HG02759 (cell line): ENCODE results near the gene BTAF1.

Experiments
- ATAC-seq: cut with Tn5 transposase; IDR thresholded peaks from one replicate; pipeline ENCODE4 v1.9.1; 2021; ENCODE audit warnings: mild to moderate bottlenecking, moderate library complexity; ENCODE audit not compliant: unreplicated experiment

The BTAF1 gene

GRCh38 chr10:91907914-91908336 is 15.6 kb upstream of the BTAF1 start:
- ATAC-seq: no peak

DNA sequence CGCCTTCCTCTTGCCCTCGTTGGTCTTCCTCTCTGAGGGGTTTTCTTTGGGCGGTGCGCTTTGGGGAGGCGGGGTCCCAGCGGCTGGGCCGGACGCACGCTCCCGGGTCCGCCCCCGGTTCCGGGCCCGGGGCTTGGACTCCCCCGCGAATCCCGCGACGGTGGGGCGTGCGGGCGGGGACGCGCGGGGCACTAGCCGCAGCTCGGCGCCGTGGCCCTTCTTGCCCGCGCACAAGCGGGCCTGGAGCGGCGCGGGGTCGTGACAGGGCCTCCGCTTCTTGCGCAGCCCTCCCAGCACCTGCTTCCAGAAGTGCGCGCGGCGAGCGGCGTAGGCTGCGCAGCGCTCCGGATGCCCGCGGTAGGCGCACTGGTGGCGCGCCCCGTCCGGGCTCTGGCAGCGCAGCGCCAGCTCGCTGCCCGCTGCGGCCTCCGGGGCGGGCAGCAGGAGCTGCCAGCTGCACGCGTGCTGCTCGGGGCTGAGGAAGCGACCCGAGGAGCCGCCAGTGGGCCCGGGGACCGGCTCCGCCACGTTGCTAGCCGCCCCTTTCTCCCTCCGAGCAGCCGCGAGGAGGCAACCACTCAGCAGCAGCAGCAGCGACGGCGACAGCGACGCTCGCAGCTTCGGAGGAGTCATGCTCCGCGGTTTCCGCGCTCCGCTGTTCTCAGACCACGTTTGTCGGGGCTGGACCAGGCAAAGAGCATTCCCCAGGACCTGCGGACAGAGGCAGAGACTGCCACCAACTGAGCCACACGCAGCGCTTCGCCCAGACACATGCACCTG is 15.0 kb upstream of the BTAF1 start:
- peak; percentile 90 for ATAC-seq

DNA sequence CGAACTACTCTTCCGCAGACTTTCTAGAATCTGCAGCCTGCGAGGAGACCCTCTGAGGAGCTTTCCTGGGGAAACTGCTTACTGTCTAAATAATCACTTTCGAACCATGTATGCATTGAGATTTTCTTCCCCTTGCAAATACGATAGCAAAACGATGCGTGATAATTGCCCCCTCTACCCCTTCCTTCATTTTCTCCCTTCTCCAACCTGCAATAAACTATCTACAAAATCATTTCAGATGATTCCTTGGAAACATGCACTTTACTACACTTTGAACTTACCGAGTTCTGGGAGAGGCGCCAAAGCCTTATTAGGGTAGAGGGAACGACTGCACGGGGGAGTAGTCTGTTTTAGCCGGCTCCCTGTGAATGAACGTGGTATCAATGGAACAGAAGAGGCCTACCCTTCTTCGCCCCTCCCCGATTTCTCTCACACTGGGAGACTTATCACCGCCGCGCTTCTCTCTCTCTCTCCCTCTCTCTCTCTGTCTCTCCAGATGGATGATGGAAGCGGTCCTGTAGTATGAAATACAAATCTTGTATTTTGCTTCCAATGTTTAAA is 14.4 kb upstream of the BTAF1 start, which contains the start of gene FGFBP3:
Gene FGFBP3 (minus strand): TSS at position 370 of the 561 bp plus-strand sequence. CDS start 517 bp downstream, outside the sequence.
- ATAC-seq: no peak

GRCh38 chr10:91910467-91910866 is 13.1 kb upstream of the BTAF1 start:
- no peak for ATAC-seq

DNA sequence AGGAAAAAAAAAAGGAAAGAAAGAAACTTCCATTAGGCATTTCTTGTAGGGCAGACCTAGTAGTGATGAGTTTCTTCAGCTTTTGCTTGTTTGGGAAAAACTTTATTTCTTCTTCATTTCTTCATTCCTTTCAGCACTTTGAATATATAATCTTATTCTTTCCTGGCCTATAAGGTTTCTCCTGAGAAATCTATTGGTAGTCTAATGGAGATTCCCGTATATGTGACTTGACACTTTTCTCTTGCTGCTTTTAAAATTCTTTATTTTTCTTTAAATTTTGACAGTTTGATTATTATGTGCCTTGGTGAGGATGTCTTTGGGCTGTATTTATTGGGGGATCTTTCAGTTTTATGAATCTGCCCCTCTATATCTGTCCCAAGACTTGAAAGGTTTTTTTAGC is 3.9 kb upstream of the BTAF1 start:
- ATAC-seq: no peak

- ATAC-seq: no peak
Measured at GRCh38 chr10:91924212-91925021, 847 bp downstream of the BTAF1 start.

DNA sequence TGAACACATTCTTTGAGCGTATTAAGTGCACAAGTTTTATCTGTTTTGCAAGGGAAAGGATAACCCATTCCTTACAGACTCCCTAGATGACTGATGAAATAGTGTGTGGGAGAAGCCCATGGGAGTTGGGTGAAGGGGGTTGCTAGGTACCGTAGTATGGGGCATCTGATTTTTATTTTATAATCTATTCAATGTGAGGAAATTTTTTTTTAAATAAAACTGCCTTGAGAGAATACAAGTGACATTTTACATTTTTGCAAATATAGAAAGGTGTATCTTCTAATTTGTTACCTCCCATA is 1.4 kb downstream of the BTAF1 start:
- no peak for ATAC-seq

DNA sequence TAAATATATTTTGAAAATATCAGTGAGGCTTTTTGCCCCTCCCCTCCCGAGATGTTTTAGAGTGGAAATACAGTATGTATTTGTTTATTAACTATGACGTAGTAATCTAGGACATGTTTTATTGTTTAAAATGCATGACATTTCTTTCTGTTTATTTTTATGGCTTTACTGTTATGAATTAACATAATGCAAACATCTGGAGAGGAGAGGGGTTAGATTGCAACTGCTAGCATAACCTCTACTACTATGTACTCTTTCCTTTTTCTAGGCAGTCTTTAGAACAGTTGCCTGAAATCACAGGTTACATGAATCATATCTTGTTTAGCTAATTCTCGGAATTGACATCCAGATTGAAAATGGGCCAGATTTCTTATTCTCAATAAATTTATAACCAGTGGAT is 7.4 kb downstream of the BTAF1 start:
- no peak for ATAC-seq

DNA sequence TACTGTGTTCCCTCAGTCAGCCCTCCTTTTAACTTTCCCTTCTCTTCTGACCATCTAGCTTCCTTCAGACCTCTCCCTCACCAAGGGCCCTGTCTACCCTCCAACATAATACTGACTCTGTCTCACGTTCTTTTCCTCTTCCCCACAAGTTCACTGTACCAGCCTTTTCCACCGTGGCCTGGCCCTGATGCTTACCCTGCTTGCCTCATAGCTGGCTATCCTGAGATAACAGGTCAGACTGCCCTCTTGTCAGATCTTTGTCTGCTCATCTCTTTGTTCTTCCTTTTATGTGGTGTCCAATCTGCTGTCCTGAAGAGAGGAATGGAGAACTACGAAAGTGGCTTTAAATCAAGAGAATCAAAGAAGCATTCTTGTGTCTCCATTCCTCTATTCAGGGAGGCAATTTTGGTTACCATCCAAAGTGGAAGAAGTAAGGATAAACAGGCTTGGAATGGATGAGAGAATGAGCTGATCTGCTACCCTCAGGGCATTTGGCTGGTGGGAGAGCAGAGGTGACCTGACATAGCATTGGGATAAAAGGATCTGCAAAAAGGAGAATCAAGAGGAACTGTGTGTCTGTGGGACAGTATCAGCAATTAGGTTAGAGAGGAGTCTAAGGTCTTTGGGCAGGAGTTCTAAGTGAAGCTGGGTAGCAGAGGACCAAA is 8.1 kb downstream of the BTAF1 start:
- ATAC-seq: no peak

DNA sequence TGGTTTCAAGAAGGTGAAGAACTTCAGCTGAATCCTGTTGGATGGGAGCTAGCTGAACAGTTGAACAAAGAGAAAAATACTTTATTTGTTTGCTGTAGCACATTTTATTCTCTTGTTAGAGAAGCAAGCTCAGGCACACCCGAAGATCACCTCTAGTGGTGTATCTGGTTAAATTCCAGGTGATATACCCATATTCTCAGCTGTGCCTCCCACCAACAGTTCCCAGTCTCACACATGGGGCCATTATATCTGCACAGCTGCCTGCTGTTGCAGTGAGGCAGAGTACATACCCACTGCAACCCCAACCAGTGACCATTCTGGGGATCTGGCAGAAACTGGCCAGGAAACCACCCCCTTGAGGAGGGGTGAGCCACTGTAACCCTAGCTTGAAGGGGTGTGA is 9.2 kb downstream of the BTAF1 start:
- ATAC-seq: no peak

DNA sequence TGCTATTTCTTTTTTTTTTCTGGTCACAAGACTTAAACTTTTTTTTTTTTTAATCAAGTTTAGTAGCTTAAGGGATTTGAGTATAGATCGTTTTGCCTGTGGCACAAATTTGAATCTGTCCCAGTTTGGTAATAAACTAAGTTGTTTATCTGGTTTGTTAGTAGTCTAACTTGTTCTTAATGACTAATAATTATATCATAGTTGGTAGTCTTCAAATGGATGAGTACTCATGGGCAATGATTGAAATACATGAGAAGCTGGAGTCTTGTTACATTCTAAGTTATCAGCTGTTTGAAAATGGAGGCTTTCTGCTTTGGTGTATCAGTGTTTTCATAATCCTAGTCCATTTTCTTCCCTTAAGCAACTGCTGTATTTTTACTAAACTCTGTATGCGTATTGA is 12.3 kb downstream of the BTAF1 start:
- no peak for ATAC-seq

GRCh38 chr10:91939653-91940052 is 16.1 kb downstream of the BTAF1 start:
- ATAC-seq: no peak

DNA sequence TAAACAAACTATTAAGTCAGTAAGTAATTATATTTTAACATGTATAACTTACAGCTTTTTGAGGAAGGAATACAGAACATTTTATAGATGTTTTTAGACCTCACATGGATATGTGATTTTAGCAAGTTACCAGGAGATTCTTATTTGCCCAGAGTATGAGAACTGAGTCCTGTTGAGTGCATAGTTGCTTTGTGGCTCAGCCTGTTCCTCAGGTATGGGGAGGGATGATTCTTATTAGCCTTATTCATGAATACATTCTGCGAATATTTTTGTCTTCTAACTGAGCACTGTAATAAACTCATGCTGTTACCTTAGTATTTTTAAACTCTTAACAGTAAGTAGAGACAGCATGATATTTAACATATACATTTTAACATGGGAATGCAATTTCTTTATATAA is 17.9 kb downstream of the BTAF1 start:
- no peak for ATAC-seq

DNA sequence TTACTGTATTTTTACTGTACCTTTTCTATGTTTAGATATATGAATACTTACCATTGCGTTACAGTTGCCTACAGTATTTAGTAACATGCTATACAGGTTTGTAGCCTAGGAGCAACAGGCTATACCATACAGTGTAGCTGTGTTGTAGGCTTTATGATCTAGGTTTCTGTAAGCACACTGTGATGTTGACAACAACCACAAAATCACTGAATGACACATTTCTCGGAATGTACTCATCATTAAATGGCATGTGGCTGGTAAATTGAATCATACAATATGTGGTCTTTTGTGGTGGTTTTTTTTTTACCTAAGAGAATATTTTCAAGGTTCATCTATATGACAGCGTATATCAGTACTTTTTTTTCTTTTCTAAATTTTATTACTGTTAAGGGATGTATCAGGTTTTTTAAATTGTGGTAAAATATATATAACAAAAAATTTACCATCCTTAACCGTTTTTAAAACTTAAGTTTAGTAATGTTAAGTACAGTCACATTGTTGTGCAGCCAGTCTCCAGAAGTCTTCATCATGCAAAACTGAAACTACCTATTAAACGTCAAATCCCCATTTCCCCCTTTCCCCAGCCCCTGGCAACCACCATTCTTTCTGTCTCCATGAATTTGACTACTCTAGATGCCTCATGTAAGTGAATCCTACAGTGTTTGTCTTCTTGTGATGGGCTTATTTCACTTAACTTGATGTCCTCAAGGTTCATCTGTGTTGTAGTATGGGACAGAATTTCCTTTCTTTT is 21.5 kb downstream of the BTAF1 start:
- ATAC-seq: peak; percentile 55

DNA sequence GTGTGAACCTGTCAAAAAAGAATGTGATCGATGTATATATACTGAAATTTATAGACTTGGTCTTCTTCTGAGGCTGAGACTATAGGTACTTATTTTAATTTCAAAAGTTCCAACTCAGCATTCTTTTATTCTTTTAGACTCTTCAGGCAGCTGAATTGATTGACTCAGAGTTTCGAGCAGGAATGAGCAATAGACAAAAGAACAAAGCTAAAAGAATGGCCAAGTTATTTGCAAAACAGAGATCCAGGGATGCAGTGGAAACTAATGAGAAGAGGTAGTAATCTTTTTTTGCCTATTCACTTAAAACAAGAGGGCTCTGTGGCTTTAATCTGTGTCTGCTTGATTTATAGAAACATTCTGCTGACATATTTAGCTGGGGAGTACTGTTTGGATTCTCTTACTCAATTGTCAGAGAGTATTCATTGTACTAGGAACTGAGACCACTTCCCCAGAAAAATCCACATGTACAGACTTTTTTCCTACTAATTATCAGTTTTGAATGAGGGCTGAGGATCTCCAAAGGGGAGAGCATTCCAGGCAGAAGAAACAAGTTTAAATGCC is 30.1 kb downstream of the BTAF1 start:
- no peak for ATAC-seq

DNA sequence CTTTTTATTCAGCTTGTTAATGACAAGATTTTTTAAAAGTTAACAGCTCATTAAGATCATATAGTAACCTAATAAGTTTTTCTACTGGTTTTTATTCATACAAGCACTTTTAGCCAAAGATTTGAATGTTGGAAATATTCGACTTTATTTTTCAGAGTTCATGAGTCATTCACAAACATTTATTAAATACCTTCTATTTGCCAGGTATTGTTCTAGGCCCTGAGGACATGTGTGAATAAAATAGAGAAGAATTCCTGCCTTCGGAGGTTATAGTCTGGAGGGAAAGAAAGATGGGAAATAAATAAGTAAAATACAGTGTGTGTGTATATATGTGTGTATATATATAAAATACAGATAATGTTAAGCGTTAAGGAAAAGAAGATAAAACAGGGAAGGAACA is 31.5 kb downstream of the BTAF1 start:
- no peak for ATAC-seq

DNA sequence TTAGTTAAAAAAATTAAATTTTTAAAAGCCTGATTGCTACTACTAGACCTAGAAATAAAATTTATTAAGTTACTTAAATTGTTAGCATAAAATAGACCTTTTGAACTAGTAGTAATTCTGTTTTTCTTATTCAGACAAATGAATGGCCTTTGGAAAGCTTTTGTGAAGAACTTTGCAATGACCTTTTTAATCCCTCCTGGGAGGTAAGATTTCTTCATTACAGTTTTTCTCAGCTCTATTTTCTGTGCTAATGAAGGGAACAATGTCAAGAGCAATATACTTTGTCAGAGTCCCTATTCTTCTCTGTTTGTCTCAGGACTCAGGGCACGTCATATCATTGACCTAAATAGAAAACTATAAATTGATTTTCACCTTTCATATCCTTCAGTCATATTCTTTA is 33.5 kb downstream of the BTAF1 start:
- ATAC-seq: no peak

- ATAC-seq: no peak
Measured at GRCh38 chr10:91969297-91969696, 45.7 kb downstream of the BTAF1 start.

DNA sequence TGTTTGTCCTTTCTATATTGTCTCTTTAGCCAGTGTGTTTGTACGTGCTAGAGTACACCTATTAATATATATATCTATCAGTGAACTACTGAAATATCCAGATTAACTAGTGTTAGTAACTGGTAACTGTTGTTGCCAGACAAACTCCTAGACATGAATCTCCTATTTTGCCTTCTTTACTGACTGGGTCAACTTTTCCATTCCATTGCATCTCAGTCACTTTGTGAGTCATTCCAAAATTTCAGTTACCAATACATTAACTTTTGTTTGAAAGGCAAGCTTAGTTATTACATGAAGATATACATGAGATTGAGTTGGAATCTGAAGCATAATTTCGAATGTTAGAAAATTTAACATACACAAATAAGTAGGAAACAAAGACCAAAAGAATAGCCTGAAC is 51.4 kb downstream of the BTAF1 start:
- ATAC-seq: no peak

- no peak for ATAC-seq
Measured at GRCh38 chr10:91975438-91975837, 51.9 kb downstream of the BTAF1 start.
